GM12891 (cell line): ENCODE results near the gene INO80.

ENCODE experiments used
- POLR2A ChIP-seq: IDR thresholded peaks from 2 replicates; pipeline ENCODE4 v1.6.1; 2011; ENCODE audit warnings: low read depth, low read length, control low read depth
- SPI1 ChIP-seq: IDR thresholded peaks from 2 replicates; pipeline ENCODE4 v1.6.1; 2011; ENCODE audit warnings: low read depth, low read length, control low read depth

DNA sequence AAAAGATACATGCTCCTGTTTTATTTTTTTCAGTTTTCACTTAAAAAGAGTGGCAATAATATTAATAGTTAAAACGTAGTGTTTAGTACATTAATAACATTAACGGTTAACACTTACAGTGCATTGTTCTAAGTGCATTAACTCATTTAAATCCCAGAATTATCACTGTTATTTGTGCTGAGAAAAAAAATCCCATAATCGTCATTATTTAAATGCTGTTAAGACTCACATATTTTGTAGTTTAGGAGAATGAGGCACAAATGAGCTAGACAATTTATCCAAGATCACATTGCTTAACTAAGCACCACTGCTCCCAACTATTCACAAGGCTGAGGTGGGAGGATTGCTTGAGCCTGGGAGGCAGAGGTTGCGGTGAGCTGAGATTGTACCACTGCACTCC lies 127.9 kb downstream of the INO80 start:
- TF ChIP-seq SPI1 (no peak), POLR2A (no peak)
